GM12878 (cell line): ENCODE measurements around the gene GNPTG.

Source experiments
- SIN3A ChIP-seq: IDR thresholded peaks from 2 replicates; pipeline ENCODE4 v1.6.1; 2012; ENCODE audit warnings: low read depth, low read length, improper control_type of control experiment
- STAT3 ChIP-seq: IDR thresholded peaks from 2 replicates; pipeline ENCODE4 v1.6.1; 2011; ENCODE audit warnings: low read depth, low read length, improper control_type of control experiment
- TAF1 ChIP-seq: IDR thresholded peaks from 2 replicates; pipeline ENCODE4 v1.6.1; 2011; ENCODE audit warnings: mild to moderate bottlenecking, low read depth, low read length, borderline replicate concordance

DNA sequence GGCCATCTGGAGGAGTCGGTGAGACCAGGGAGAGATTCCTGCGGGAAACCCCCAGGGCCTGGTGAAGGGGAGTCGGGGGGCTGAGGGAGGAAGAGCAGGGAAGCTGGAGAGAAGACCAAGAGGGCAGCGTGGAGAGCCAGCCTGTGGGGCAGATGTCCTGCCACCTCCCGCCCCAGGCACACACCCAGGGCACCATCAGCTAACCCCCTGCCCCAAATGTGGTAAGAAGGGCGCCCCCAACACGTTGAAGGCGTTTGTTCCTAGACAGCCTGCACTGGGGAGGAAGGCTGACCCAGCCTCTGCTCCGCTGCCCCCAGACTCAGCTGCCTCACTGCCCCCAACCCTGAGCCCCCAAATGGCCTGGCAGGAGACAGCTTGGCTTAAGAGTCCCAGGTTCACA is 17.0 kb upstream of the GNPTG start:
- TF ChIP-seq STAT3: no peak
- no peak for TF ChIP-seq TAF1
- TF ChIP-seq SIN3A: no peak
